A673 (cell line): ENCODE results near the gene FCHSD2.

Source experiments
- CTCF ChIP-seq: fragments of 300-800, 200-600 bp; sonication (generic); conservative IDR thresholded peaks from 2 replicates; pipeline ENCODE4 v1.5.1; 2017; ENCODE audit warnings: low read depth, mild to moderate bottlenecking, antibody characterized with exemption, low read length, moderate library complexity, mixed read lengths
- EZH2 ChIP-seq: fragments of 200-600 bp; sonication (generic); IDR thresholded peaks from 2 replicates; pipeline ENCODE4 v1.6.1; 2017; ENCODE audit warnings: borderline replicate concordance, low read depth, mild to moderate bottlenecking, mixed read lengths, antibody characterized with exemption, low read length; ENCODE audit not compliant: poor library complexity, severe bottlenecking

GRCh38 chr11:72793425-72794367 lies 348.4 kb downstream of the FCHSD2 start, which contains the start of gene STARD10:
- TF ChIP-seq CTCF (peak; percentile 100), EZH2 (no peak)
